Motor neuron (in vitro differentiated cells): Measurements from ENCODE around the gene LRRC3. TPM values are rescaled to one million over a fixed set of nuclear protein-coding genes. Genes with fewer than 3 reads are reported as not detected.
"Not testable (repeated sequence)": the region's sequence is repeated elsewhere in the genome, so short reads cannot be mapped to it uniquely, and the experiment has no call there.

Experiments
- ATAC-seq, 8 experiments: fragments of 200-7000 bp; cut with Tn5 transposase; replicated peaks in 6 of 8; 2 replicates each; pipeline ENCODE4 v1.8.0; 2021; ENCODE audit warnings: mild to moderate bottlenecking in 8 of 8, moderate library complexity in 8 of 8
- H3K27ac ChIP-seq, 2 donors: fragments of 250-450 bp; sonication (Bioruptor Pico); 2 replicates each; pipeline ENCODE4 v1.9.0; 2021; ENCODE audit warnings: antibody characterized with exemption in 2 of 2, mild to moderate bottlenecking in 2 of 2, moderate library complexity in 1 of 2
- H3K4me1 ChIP-seq, 2 donors: fragments of 250-450 bp; sonication (Bioruptor Pico); replicated peaks in 1 of 2; 2 replicates each; pipeline ENCODE4 v1.6.1; 2021; ENCODE audit warnings: antibody characterized with exemption in 2 of 2, mild to moderate bottlenecking in 2 of 2, moderate library complexity in 1 of 2
- H3K4me3 ChIP-seq, 5 donors: fragments of 250-450 bp; sonication (Bioruptor Pico); 2 replicates each; pipeline ENCODE4 v1.9.0; 2021; ENCODE audit warnings: antibody characterized with exemption in 5 of 5, mild to moderate bottlenecking in 5 of 5, moderate library complexity in 4 of 5
- WGBS, 10 experiments: fragments of 450-650 bp; shearing (Covaris generic); methylation state at CpG; one replicate each; pipeline ENCODE4 v1.0.0; 2022; 5-methylcytosine and 5-hydroxymethylcytosine counted together
- in situ Hi-C, 9 experiments: fragments of 400-800 bp; cut with MboI; loops; one replicate each; pipeline ENCODE4 v1.15.0; 2021; ENCODE audit warnings: low sequenced_read_pairs in 9 of 9, low pct_unique_long_range_greater_than_20kb in 2 of 9; ENCODE audit not compliant: unreplicated experiment in 9 of 9
- total RNA-seq, 8 experiments: library from RNA; unstranded; fragments of 300-600 nt; gene quantifications; 2 replicates each; pipeline versions ENCODE4 v1.2.3 to v1.2.4, GENCODE V29; 2022

LRRC3 gene
- 1 to 10 TPM in 5 of 8 experiments, under 1 TPM in 3; 0.18 to 4.8 (median 2.6) TPM for total RNA-seq

GRCh38 chr21:44454747-44455523 lies at the start of gene LRRC3:
Gene LRRC3, plus strand, starts transcription at chr21:44455510. Its CDS starts 1,135 bp downstream, at chr21:44456645.
- peaks cover 4 to 5% of the 10 kb centered on the region in 2 donors for H3K4me1 ChIP-seq
- peak within 1 kb of the TSS; percentile 55 to 95 (median 69) for H3K4me3 ChIP-seq
- peak in 6 of 8 experiments; percentile 84 to 90 (median 88) for ATAC-seq
- in situ Hi-C loops: no loop called here
- 0 to 71% (median 17%) methylated on average over 2 to 4 of the region's 45 CpGs; no CpG with 5 or more reads in 1 of the 10 experiments for WGBS, 10 experiments
- H3K27ac ChIP-seq: peak within 1 kb of the TSS in 1 of 2 donors; percentile 23

- peaks cover 0 to 2% of the 10 kb centered on the region in 2 donors for H3K4me1 ChIP-seq
- in situ Hi-C loops: no loop called here
- 20 to 100% (median 45%) methylated on average over 1 to 10 of the region's 37 CpGs; no CpG with 5 or more reads in 4 of the 10 experiments for WGBS, 10 experiments
- no peak overlapping the region for H3K27ac ChIP-seq
- H3K4me3 ChIP-seq: no peak overlapping the region
- no peak for ATAC-seq
Measured at GRCh38 chr21:44405948-44406872, 49.1 kb upstream of the LRRC3 start.

GRCh38 chr21:44406953-44407352 lies 48.4 kb upstream of the LRRC3 start:
- no peak for ATAC-seq
- in situ Hi-C loops: no loop called here
- WGBS, 10 experiments: 20 to 33% methylated on average over 1 of the region's 8 CpGs; no CpG with 5 or more reads in 8 of the 10 experiments

GRCh38 chr21:44407493-44407892 lies 47.8 kb upstream of the LRRC3 start:
- in situ Hi-C loops: no loop called here
- no peak overlapping the region for H3K27ac ChIP-seq
- H3K4me1 ChIP-seq: peaks cover 0 to 2% of the 10 kb centered on the region in 2 donors
- 42 to 79% (median 50%) methylated on average over 3 to 6 of the region's 7 CpGs; no CpG with 5 or more reads in 1 of the 10 experiments for WGBS, 10 experiments
- peak in 1 of 8 experiments; percentile 44 for ATAC-seq
- no peak overlapping the region for H3K4me3 ChIP-seq

More at GRCh38 chr21:44406953-44407352, 48.4 kb upstream of the LRRC3 start:
- Histone ChIP-seq H3K4me1 (peaks cover 0 to 2% of the 10 kb centered on the region in 2 donors), H3K27ac (no peak overlapping the region), H3K4me3 (no peak overlapping the region)

- Histone ChIP-seq H3K4me3 (no peak overlapping the region), H3K27ac (no peak overlapping the region), H3K4me1 (peaks cover 0 to 2% of the 10 kb centered on the region in 2 donors)
- in situ Hi-C loops: no loop called here
- WGBS, 10 experiments: 63 to 100% (median 87%) methylated on average over 3 to 14 of the region's 15 CpGs; no CpG with 5 or more reads in 1 of the 10 experiments
- ATAC-seq: no peak
Measured at GRCh38 chr21:44408226-44408625, 47.1 kb upstream of the LRRC3 start.

GRCh38 chr21:44413566-44414290 lies 41.6 kb upstream of the LRRC3 start:
- ATAC-seq: peak in 1 of 8 experiments; percentile 37
- H3K4me3 ChIP-seq: no peak overlapping the region
- WGBS, 10 experiments: 83 to 100% (median 94%) methylated on average over 1 to 3 of the region's 27 CpGs; no CpG with 5 or more reads in 6 of the 10 experiments
- peaks cover 0 to 5% of the 10 kb centered on the region in 2 donors for H3K4me1 ChIP-seq
- in situ Hi-C loops: no loop called here
- H3K27ac ChIP-seq: no peak overlapping the region

GRCh38 chr21:44414291-44415072 lies 40.8 kb upstream of the LRRC3 start:
- peak in 2 of 8 experiments; percentile 82 to 83 for ATAC-seq
- in situ Hi-C loops: no loop called here
- Histone ChIP-seq H3K4me1 (peaks cover 0 to 5% of the 10 kb centered on the region in 2 donors), H3K4me3 (no peak overlapping the region), H3K27ac (no peak overlapping the region)
- WGBS, 10 experiments: 34 to 100% (median 73%) methylated on average over 1 to 11 of the region's 30 CpGs; no CpG with 5 or more reads in 4 of the 10 experiments

GRCh38 chr21:44415073-44416025 lies 40.0 kb upstream of the LRRC3 start:
- 12 to 100% (median 64%) methylated on average over 1 to 15 of the region's 24 CpGs; no CpG with 5 or more reads in 2 of the 10 experiments for WGBS, 10 experiments
- H3K4me1 ChIP-seq: peaks cover 0 to 5% of the 10 kb centered on the region in 2 donors
- in situ Hi-C loops: no loop called here

GRCh38 chr21:44416193-44416592 lies 39.1 kb upstream of the LRRC3 start:
- Histone ChIP-seq H3K4me1 (peaks cover 0 to 5% of the 10 kb centered on the region in 2 donors), H3K4me3 (no peak overlapping the region), H3K27ac (no peak overlapping the region)
- no peak for ATAC-seq
- in situ Hi-C loops: no loop called here
- WGBS, 10 experiments: 30 to 100% (median 64%) methylated on average over 1 to 6 of the region's 8 CpGs; no CpG with 5 or more reads in 5 of the 10 experiments

More at GRCh38 chr21:44415073-44416025, 40.0 kb upstream of the LRRC3 start:
- Histone ChIP-seq H3K27ac (no peak overlapping the region), H3K4me3 (no peak overlapping the region)
- no peak for ATAC-seq

GRCh38 chr21:44417621-44418107 lies 37.6 kb upstream of the LRRC3 start:
- ATAC-seq, H3K4me3 ChIP-seq, H3K4me1 ChIP-seq, in situ Hi-C loops, H3K27ac ChIP-seq: not testable (repeated sequence)
- 90 to 92% (median 90%) methylated on average over 2 to 9 of the region's 21 CpGs; no CpG with 5 or more reads in 7 of the 10 experiments for WGBS, 10 experiments
